Liver (tissue), 9 donors: ENCODE data around the gene IMMT. TPM values are rescaled to one million over a fixed set of nuclear protein-coding genes. Genes with fewer than 3 reads are reported as not detected.

Experiments
- DNase-seq: peaks from one replicate; pipeline ENCODE4 v3.0.0-alpha.2; 2017; ENCODE audit warnings: low spot score
- H3K27ac ChIP-seq, 2 donors: one replicate each; pipeline ENCODE4 v1.7.0; 2013; ENCODE audit warnings: inconsistent platforms in 2 of 2, low read length in 2 of 2, control low read depth in 1 of 2, low read depth in 1 of 2, mild to moderate bottlenecking in 1 of 2
- H3K27me3 ChIP-seq, 4 donors: one replicate each; pipeline versions ENCODE4 v1.6.1 to v1.7.0; 2013; ENCODE audit warnings: low read length in 3 of 4, inconsistent platforms in 1 of 4, mild to moderate bottlenecking in 1 of 4, moderate library complexity in 1 of 4; ENCODE audit not compliant: control insufficient read depth in 4 of 4, insufficient read depth in 4 of 4
- H3K36me3 ChIP-seq, 4 donors: one replicate each; pipeline versions ENCODE4 v1.6.1 to v1.7.0; 2013; ENCODE audit warnings: low read length in 3 of 4, mild to moderate bottlenecking in 3 of 4, low read depth in 1 of 4, moderate library complexity in 1 of 4; ENCODE audit not compliant: control insufficient read depth in 4 of 4, insufficient read depth in 3 of 4
- H3K4me1 ChIP-seq, 4 donors: one replicate each; pipeline versions ENCODE4 v1.6.1 to v1.7.0; 2013; ENCODE audit warnings: low read length in 3 of 4, mild to moderate bottlenecking in 3 of 4, moderate library complexity in 1 of 4; ENCODE audit not compliant: control insufficient read depth in 4 of 4, insufficient read depth in 4 of 4
- H3K4me3 ChIP-seq, 3 donors: one replicate each; pipeline versions ENCODE4 v1.6.1 to v1.7.0; 2013; ENCODE audit warnings: low read length in 3 of 3, control low read depth in 1 of 3, low read depth in 1 of 3, mild to moderate bottlenecking in 1 of 3
- H3K9ac ChIP-seq, 2 donors: one replicate each; pipeline ENCODE4 v1.7.0; 2013; ENCODE audit warnings: low read length in 2 of 2, mild to moderate bottlenecking in 2 of 2, moderate library complexity in 2 of 2, control low read depth in 1 of 2, low read depth in 1 of 2
- H3K9me3 ChIP-seq, 4 donors: one replicate each; pipeline versions ENCODE4 v1.6.1 to v1.7.0; 2013; ENCODE audit warnings: low read length in 3 of 4; ENCODE audit not compliant: control insufficient read depth in 4 of 4
- EGR1 ChIP-seq, 2 donors: IDR thresholded peaks; 2 replicates each; pipeline ENCODE4 v1.6.1; 2016 to 2018; ENCODE audit warnings: antibody characterized with exemption in 2 of 2, low read depth in 2 of 2
- FOXA1 ChIP-seq: IDR thresholded peaks from 2 replicates; pipeline ENCODE4 v1.6.1; 2016; ENCODE audit warnings: antibody characterized with exemption
- FOXA2 ChIP-seq: IDR thresholded peaks from 2 replicates; pipeline ENCODE4 v1.6.1; 2016; ENCODE audit warnings: antibody characterized with exemption
- GABPA ChIP-seq, 2 donors: IDR thresholded peaks in 1 of 2; conservative IDR thresholded peaks in 1 of 2; 2 replicates each; pipeline ENCODE4 v1.6.1; 2016; ENCODE audit warnings: antibody characterized with exemption in 2 of 2, mild to moderate bottlenecking in 1 of 2, moderate library complexity in 1 of 2
- HNF4A ChIP-seq, 2 donors: conservative IDR thresholded peaks; 2 replicates each; pipeline ENCODE4 v1.6.1; 2016; ENCODE audit warnings: antibody characterized with exemption in 2 of 2, mild to moderate bottlenecking in 2 of 2
- HNF4G ChIP-seq: IDR thresholded peaks from 2 replicates; pipeline ENCODE4 v1.6.1; 2016; ENCODE audit warnings: antibody characterized with exemption
- JUND ChIP-seq, 2 donors: IDR thresholded peaks; 2 replicates each; pipeline ENCODE4 v1.6.1; 2016; ENCODE audit warnings: antibody characterized with exemption in 2 of 2
- NR2F2 ChIP-seq: IDR thresholded peaks from 2 replicates; pipeline ENCODE4 v1.6.1; 2016; ENCODE audit warnings: antibody characterized with exemption
- REST ChIP-seq: IDR thresholded peaks from 2 replicates; pipeline ENCODE4 v1.6.1; 2016; ENCODE audit warnings: antibody characterized with exemption, mild to moderate bottlenecking
- RXRA ChIP-seq, 2 donors: IDR thresholded peaks; 2 replicates each; pipeline ENCODE4 v1.6.1; 2017 to 2018; ENCODE audit warnings: antibody characterized with exemption in 2 of 2, mild to moderate bottlenecking in 1 of 2
- SP1 ChIP-seq: IDR thresholded peaks from 2 replicates; pipeline ENCODE4 v1.6.1; 2018; ENCODE audit warnings: antibody characterized with exemption, mild to moderate bottlenecking
- TAF1 ChIP-seq: conservative IDR thresholded peaks from 2 replicates; pipeline ENCODE4 v1.6.1; 2016; ENCODE audit warnings: antibody characterized with exemption, mild to moderate bottlenecking
- YY1 ChIP-seq: IDR thresholded peaks from 2 replicates; pipeline ENCODE4 v1.6.1; 2016; ENCODE audit warnings: antibody characterized with exemption, mild to moderate bottlenecking
- WGBS: extraction: QIAGEN DNeasy Blood & Tissue Kit; methylation state at CpG from one replicate; pipeline ENCODE4 v1.1.7; 2013; 5-methylcytosine and 5-hydroxymethylcytosine counted together
- polyA plus RNA-seq, 2 donors: library from polyadenylated mRNA; stranded (reverse) in 1 of 2; unstranded in 1 of 2; fragments of 200-250 nt in 1 of 2; fragments of >200 nt in 1 of 2; fragmentation: Nextera tagmentation in 1 of 2; extraction: Ambion mirVana in 1 of 2; gene quantifications; one replicate each; pipeline versions ENCODE4 v1.2.1 to v1.2.3, GENCODE V29; 2013 to 2015
- total RNA-seq, 2 donors: library from RNA; depleted of rRNA; stranded (reverse); fragments of >200 nt; gene quantifications; one replicate each; pipeline ENCODE4 v1.2.3, GENCODE V29; 2014
- TF ChIP-seq, protein P1 (sequence below): IDR thresholded peaks from 2 replicates; pipeline ENCODE4 v1.6.1; 2016; ENCODE audit warnings: antibody characterized with exemption
- TF ChIP-seq, protein P2 (sequence below): IDR thresholded peaks from 2 replicates; pipeline ENCODE4 v1.6.1; 2016; ENCODE audit warnings: antibody characterized with exemption
- TF ChIP-seq, protein P3 (sequence below): IDR thresholded peaks from 2 replicates; pipeline ENCODE4 v1.6.1; 2016; ENCODE audit warnings: antibody characterized with exemption
- donor health status: healthy.
- donor health status: healthy.
- donor health status: healthy.
- donor health status: healthy.
- donor health status: healthy.

IMMT gene
- total and polyA plus RNA-seq, 4 donors: 38.3 to 49.1 (median 46.9) TPM

GRCh38 chr2:86123328-86123925 is 71.8 kb downstream of the IMMT start:
- Histone ChIP-seq H3K4me3 (no peak overlapping the region), H3K36me3 (peaks cover 20 to 98% (median 79%) of the 10 kb centered on the region in 4 donors), H3K27ac (no peak overlapping the region), H3K4me1 (no peaks in the 10 kb centered on the region), H3K9me3 (no peaks in the 10 kb centered on the region), H3K27me3 (no peaks in the 10 kb centered on the region), H3K9ac (no peak overlapping the region)
- WGBS: 81% methylated on average over 5 of the region's 5 CpGs
- TF ChIP-seq EGR1 (IDR thresholded peaks at IDR 0.05; ENCODE audit: low read depth in 2 of 2) (no peak), HNF4G (no peak), GABPA (IDR thresholded peaks at IDR 0.05 in 1 of 2, conservative IDR thresholded peaks at IDR 0.05 in 1 of 2) (no peak), YY1 (no peak)
- TF ChIP-seq, protein P1, sequence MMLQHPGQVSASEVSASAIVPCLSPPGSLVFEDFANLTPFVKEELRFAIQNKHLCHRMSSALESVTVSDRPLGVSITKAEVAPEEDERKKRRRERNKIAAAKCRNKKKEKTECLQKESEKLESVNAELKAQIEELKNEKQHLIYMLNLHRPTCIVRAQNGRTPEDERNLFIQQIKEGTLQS: no peak
- no peak for DNase-seq

GRCh38 chr2:86118130-86118529 is 77.1 kb downstream of the IMMT start:
- Histone ChIP-seq H3K4me1 (no peaks in the 10 kb centered on the region), H3K4me3 (no peak overlapping the region), H3K36me3 (peaks cover 12 to 91% (median 77%) of the 10 kb centered on the region in 4 donors), H3K27ac (no peak overlapping the region), H3K9ac (no peak overlapping the region), H3K9me3 (no peaks in the 10 kb centered on the region), H3K27me3 (no peaks in the 10 kb centered on the region)
- no peak for TF ChIP-seq FOXA1
- no peak for TF ChIP-seq GABPA (IDR thresholded peaks at IDR 0.05 in 1 of 2, conservative IDR thresholded peaks at IDR 0.05 in 1 of 2)
- TF ChIP-seq HNF4G: no peak
- TF ChIP-seq, protein P2, sequence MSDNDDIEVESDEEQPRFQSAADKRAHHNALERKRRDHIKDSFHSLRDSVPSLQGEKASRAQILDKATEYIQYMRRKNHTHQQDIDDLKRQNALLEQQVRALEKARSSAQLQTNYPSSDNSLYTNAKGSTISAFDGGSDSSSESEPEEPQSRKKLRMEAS: no peak
- TF ChIP-seq, protein P3, sequence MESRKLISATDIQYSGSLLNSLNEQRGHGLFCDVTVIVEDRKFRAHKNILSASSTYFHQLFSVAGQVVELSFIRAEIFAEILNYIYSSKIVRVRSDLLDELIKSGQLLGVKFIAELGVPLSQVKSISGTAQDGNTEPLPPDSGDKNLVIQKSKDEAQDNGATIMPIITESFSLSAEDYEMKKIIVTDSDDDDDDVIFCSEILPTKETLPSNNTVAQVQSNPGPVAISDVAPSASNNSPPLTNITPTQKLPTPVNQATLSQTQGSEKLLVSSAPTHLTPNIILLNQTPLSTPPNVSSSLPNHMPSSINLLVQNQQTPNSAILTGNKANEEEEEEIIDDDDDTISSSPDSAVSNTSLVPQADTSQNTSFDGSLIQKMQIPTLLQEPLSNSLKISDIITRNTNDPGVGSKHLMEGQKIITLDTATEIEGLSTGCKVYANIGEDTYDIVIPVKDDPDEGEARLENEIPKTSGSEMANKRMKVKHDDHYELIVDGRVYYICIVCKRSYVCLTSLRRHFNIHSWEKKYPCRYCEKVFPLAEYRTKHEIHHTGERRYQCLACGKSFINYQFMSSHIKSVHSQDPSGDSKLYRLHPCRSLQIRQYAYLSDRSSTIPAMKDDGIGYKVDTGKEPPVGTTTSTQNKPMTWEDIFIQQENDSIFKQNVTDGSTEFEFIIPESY: no peak
- TF ChIP-seq, protein P1: no peak
- TF ChIP-seq FOXA2: no peak
- TF ChIP-seq HNF4A (conservative IDR thresholded peaks at IDR 0.05): no peak
- TF ChIP-seq YY1: no peak
- no peak for TF ChIP-seq TAF1
- TF ChIP-seq NR2F2: no peak
- no peak for TF ChIP-seq JUND (IDR thresholded peaks at IDR 0.05)
- no peak for TF ChIP-seq SP1
- no peak for DNase-seq
- 94% methylated on average over 2 of the region's 2 CpGs for WGBS

DNA sequence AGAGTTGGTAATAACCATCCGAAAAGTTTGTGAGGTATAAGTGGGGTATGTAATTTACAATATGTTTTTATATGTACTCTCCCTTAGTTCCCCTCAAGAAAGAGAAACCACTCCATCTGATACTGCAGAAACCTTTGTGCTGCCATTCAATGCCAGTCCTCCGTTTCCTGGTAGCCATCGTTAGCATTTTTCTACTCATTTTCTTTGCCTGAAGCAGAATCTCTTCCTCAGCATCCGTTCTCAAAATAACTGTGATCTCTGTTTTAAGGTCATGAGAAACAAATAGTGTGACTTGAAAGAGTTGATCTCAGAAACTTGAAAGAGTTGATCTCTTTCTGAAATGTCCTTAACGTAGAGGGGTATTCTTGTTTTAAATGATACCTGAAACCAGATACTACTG is 88.2 kb downstream of the IMMT start:
- H3K27ac ChIP-seq: no peak overlapping the region
- DNase-seq: no peak
- H3K36me3 ChIP-seq: peaks cover 5 to 25% (median 15%) of the 10 kb centered on the region in 4 donors
- peaks cover 6 to 34% (median 25%) of the 10 kb centered on the region in 4 donors for H3K4me1 ChIP-seq
- TF ChIP-seq, protein P3: no peak
- TF ChIP-seq RXRA (IDR thresholded peaks at IDR 0.05): no peak
- TF ChIP-seq REST: no peak
- TF ChIP-seq TAF1: no peak
- no peak for TF ChIP-seq GABPA (IDR thresholded peaks at IDR 0.05 in 1 of 2, conservative IDR thresholded peaks at IDR 0.05 in 1 of 2)
- no peak for TF ChIP-seq SP1
- no peak for TF ChIP-seq JUND (IDR thresholded peaks at IDR 0.05)
- no peak for TF ChIP-seq EGR1 (IDR thresholded peaks at IDR 0.05; ENCODE audit: low read depth in 2 of 2)
- no peak for TF ChIP-seq FOXA2
- no peaks in the 10 kb centered on the region for H3K9me3 ChIP-seq
- H3K27me3 ChIP-seq: no peaks in the 10 kb centered on the region
- 24% methylated on average over 5 of the region's 5 CpGs for WGBS
- H3K9ac ChIP-seq: peak overlapping the region; percentile 63 to 74
- H3K4me3 ChIP-seq: peak overlapping the region; percentile 72 to 100 (median 85)
